Astrocyte (in vitro differentiated cells and primary cell): ENCODE data around the gene NPAS3.

Experiments
- CTCF ChIP-seq: IDR thresholded peaks from 2 replicates; pipeline ENCODE4 v1.5.1; 2011; ENCODE audit warnings: low read depth, mild to moderate bottlenecking, inconsistent platforms, low read length, moderate library complexity; ENCODE audit not compliant: insufficient read depth
- EZH2 ChIP-seq: IDR thresholded peaks from 2 replicates; pipeline ENCODE4 v1.6.1; 2012; ENCODE audit warnings: mild to moderate bottlenecking, low read length, inconsistent platforms; ENCODE audit not compliant: insufficient read depth

GRCh38 chr14:33045760-33046159 lies 107.1 kb downstream of the NPAS3 start:
- TF ChIP-seq EZH2 (no peak), CTCF (no peak)
